ENCODE results near the gene SETX. TPM values are rescaled to one million over a fixed set of nuclear protein-coding genes. Genes with fewer than 3 reads are reported as not detected.

SETX gene
- total RNA-seq, 6 donors from 2014 or later: 44.3 to 91.4 (median 55.4) TPM

DNA sequence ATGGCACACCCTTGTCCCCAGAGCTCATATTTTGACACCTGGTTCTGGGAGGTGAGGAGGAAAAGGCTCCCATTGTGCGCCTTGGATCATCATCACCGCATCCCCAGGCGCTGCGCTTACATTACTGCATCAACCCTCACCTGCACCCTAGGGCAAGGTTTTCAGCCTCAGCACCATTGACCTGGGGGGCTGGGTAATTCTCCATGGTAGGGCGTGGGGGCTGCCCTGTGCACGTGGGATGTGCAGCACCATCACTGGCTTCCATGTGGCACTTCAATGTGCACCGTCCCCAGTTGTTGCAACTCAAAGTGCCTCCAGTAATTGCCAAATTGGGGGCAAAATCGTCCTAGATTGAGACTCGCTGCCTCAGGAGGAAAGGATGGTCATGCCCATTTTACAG lies 109.3 kb downstream of the SETX start:
- Histone ChIP-seq H3K4me1 (peaks cover 10 to 19% (median 17%) of the 10 kb centered on the region in 4 donors), H3K27me3 (no peaks in the 10 kb centered on the region), H3K27ac (no peak overlapping the region), H3K36me3 (no peaks in the 10 kb centered on the region), H3K4me3 (no peak overlapping the region), H3K9me3 (no peaks in the 10 kb centered on the region)
- ATAC-seq (ENCODE audit: low FRiP score in 2 of 2): no peak
- TF ChIP-seq, protein P1, sequence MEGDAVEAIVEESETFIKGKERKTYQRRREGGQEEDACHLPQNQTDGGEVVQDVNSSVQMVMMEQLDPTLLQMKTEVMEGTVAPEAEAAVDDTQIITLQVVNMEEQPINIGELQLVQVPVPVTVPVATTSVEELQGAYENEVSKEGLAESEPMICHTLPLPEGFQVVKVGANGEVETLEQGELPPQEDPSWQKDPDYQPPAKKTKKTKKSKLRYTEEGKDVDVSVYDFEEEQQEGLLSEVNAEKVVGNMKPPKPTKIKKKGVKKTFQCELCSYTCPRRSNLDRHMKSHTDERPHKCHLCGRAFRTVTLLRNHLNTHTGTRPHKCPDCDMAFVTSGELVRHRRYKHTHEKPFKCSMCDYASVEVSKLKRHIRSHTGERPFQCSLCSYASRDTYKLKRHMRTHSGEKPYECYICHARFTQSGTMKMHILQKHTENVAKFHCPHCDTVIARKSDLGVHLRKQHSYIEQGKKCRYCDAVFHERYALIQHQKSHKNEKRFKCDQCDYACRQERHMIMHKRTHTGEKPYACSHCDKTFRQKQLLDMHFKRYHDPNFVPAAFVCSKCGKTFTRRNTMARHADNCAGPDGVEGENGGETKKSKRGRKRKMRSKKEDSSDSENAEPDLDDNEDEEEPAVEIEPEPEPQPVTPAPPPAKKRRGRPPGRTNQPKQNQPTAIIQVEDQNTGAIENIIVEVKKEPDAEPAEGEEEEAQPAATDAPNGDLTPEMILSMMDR (IDR thresholded peaks at IDR 0.05): no peak
- no peak for TF ChIP-seq POLR2AphosphoS5 (IDR thresholded peaks at IDR 0.05)
- no peak for TF ChIP-seq POLR2A (IDR thresholded peaks at IDR 0.05)
- TF ChIP-seq EP300 (IDR thresholded peaks at IDR 0.05): no peak
- DNase-seq: no peak
- 86 to 94% methylated on average over 9 of the region's 9 CpGs for WGBS, 2 donors

DNA sequence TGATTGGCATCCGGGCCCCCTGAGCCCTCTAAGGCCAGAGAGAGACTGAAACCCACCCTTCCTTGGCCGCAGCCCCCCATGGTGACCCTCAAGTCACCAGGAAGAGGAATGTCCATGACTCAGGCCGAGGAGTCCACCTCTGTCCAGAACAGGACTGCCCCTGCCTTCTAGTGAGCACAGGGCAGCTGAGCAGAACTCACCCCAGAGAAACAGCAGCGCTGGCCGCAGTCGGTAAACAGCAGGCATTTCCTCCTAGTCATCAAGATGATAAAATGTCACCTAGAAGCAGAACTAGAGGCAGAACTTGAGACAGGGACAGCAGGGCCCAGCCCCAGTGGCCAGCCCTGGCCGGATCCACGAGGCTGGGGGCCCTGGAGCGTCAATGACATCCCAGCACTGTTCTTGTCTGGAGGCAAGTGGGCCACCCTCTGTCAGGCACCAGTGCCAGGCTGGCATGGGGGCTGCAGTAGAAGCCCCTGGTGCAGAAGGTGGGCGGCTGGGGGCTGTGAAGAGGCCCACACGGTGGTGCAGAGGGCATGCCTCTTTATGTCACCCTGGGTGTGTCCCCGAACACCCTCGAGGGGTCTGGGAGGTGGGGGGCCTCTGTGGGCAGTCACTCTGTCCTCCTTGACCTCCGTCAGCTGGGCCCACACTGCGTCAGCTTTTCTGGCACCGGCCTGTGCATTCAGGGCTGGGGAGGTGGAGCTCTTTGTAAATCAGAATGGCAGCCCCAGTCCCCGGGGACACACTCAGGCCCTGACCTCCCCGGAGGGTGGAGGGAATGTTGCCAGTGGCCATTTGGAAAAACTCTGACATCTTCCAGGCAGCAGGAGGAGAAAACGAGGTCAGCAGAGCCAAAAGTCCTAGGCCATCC lies 110.0 kb downstream of the SETX start:
- TF ChIP-seq EP300 (IDR thresholded peaks at IDR 0.05) (no peak), POLR2A (IDR thresholded peaks at IDR 0.05) (no peak), POLR2AphosphoS5 (IDR thresholded peaks at IDR 0.05) (no peak)
- TF ChIP-seq, protein P1 (IDR thresholded peaks at IDR 0.05): no peak
- H3K27ac ChIP-seq: peak overlapping the region in 3 of 4 donors; percentile 28 to 49 (median 32)
- 72 to 77% methylated on average over 6 to 19 of the region's 19 CpGs for WGBS, 2 donors
- H3K27me3 ChIP-seq: no peaks in the 10 kb centered on the region
- H3K36me3 ChIP-seq: no peaks in the 10 kb centered on the region
- peaks cover 16 to 22% (median 19%) of the 10 kb centered on the region in 4 donors for H3K4me1 ChIP-seq
- no peak overlapping the region for H3K4me3 ChIP-seq
- no peak for DNase-seq
- ATAC-seq (ENCODE audit: low FRiP score in 2 of 2): no peak
- no peaks in the 10 kb centered on the region for H3K9me3 ChIP-seq

DNA sequence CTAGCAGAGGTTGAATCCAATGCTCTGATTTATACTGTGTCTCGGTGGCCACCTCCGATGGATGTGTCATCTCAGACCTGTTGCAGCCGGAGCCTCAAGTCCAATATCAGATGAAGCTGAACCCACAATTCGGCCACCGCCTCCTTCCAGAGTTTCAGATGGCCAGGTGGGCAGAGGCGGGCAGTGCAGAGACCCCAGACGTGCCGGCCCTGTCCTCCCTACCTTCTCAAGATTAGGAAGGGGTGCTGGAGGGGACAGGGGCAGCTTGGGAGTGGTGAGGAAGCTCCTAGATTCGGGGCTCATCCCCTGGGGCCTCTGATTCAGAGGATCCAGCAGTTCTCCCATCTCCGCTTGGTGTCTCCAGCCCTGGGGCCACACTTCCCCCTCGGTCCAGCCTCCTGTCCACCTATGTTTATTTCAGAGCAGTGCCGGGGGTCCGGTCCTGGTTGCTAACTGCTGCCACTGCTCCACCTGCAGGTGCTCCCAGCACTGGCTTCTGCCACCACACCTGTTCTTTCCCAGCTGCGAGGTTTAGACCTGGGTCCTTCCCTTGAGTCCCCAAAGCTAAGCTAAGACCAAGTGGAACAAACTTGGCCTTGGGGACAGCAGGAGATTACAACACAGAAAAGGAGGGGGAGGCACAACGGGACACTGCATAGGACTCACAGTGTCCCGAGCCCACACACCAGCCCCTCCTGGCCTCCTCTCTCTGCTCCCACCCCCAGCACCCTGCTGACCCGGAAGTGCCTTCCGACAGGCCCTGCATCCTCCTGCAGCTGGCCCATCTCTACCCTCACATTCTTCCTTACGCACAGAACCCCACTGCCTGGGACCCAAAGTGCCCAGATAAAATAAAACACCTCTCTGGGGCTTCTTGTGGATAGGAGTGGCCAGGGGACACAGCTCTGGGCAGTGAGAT lies 111.4 kb downstream of the SETX start:
- 91 to 93% methylated on average over 14 to 19 of the region's 19 CpGs for WGBS, 2 donors
- no peak for ATAC-seq (ENCODE audit: low FRiP score in 2 of 2)
- peaks cover 16 to 22% (median 19%) of the 10 kb centered on the region in 4 donors for H3K4me1 ChIP-seq
- H3K4me3 ChIP-seq: peak overlapping the region in 1 of 4 donors; percentile 92
- DNase-seq: no peak
- H3K27ac ChIP-seq: peak overlapping the region in 2 of 4 donors; percentile 32 to 49
- no peaks in the 10 kb centered on the region for H3K27me3 ChIP-seq
- no peaks in the 10 kb centered on the region for H3K9me3 ChIP-seq
- no peaks in the 10 kb centered on the region for H3K36me3 ChIP-seq
- TF ChIP-seq, protein P1 (IDR thresholded peaks at IDR 0.05): no peak
- no peak for TF ChIP-seq POLR2A (IDR thresholded peaks at IDR 0.05)
- TF ChIP-seq POLR2AphosphoS5 (IDR thresholded peaks at IDR 0.05): peak in 1 of 2 donors; percentile 21
- TF ChIP-seq EP300 (IDR thresholded peaks at IDR 0.05): no peak

DNA sequence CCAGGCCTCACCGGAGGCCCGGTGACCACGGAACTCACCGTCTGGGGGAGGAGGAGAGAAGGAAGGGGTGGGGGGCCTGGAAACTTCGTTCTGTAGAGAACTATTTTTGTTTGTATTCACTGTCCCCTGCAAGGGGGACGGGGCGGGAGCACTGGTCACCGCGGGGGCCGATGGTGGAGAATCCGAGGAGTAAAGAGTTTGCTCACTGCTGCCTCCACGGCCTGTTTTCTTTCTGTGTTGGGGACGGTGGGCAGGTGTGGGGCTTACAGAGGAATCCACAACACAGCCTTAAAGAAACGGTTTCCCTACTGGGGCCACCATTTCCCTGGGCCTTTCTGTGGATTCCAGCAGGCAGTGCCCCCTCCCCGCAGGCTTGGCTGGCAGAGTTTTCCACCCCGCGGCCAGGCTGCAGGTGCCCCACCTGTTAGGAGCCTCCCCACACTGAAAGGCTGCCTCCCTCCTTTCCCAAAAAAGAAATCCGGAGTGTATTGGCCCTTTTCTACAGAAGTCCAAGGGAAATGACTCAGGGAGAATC lies 112.1 kb downstream of the SETX start:
- WGBS, 2 donors: 14 to 22% methylated on average over 17 to 18 of the region's 18 CpGs
- no peak for ATAC-seq (ENCODE audit: low FRiP score in 2 of 2)
- peaks cover 16 to 22% (median 19%) of the 10 kb centered on the region in 4 donors for H3K4me1 ChIP-seq
- no peak for DNase-seq
- peak overlapping the region in 2 of 4 donors; percentile 36 to 84 for H3K27ac ChIP-seq
- H3K36me3 ChIP-seq: no peaks in the 10 kb centered on the region
- H3K4me3 ChIP-seq: peak overlapping the region; percentile 51 to 92 (median 82)
- no peaks in the 10 kb centered on the region for H3K27me3 ChIP-seq
- TF ChIP-seq, protein P1 (IDR thresholded peaks at IDR 0.05): no peak
- TF ChIP-seq POLR2A (IDR thresholded peaks at IDR 0.05) (no peak), POLR2AphosphoS5 (IDR thresholded peaks at IDR 0.05) (no peak), EP300 (IDR thresholded peaks at IDR 0.05) (no peak)
- no peaks in the 10 kb centered on the region for H3K9me3 ChIP-seq
